GM21528 (cell line): ENCODE data around the gene ATOSB.

Source experiments
- ATAC-seq: cut with Tn5 transposase; IDR thresholded peaks from one replicate; pipeline ENCODE4 v1.9.1; 2021; ENCODE audit warnings: mild to moderate bottlenecking, moderate library complexity; ENCODE audit not compliant: unreplicated experiment, low FRiP score

Gene ATOSB

GRCh38 chr9:35091536-35091935 lies 24.1 kb downstream of the ATOSB start:
- ATAC-seq: no peak

GRCh38 chr9:35089434-35089833 lies 26.2 kb downstream of the ATOSB start:
- ATAC-seq: no peak

- ATAC-seq: no peak
These were observed 30.6 kb downstream of the ATOSB start for GRCh38 chr9:35085078-35085477.

- ATAC-seq: peak; percentile 83
These were observed 36.0 kb downstream of the ATOSB start, which contains the start of gene FANCG for GRCh38 chr9:35079426-35080341. FANCG (minus strand) TSS chr9:35079942; CDS start chr9:35079524, 418 bp downstream.

GRCh38 chr9:35079041-35079425 lies 36.6 kb downstream of the ATOSB start:
- ATAC-seq: peak; percentile 10

- no peak for ATAC-seq
These were observed 37.6 kb downstream of the ATOSB start for GRCh38 chr9:35078066-35078465.

GRCh38 chr9:35076848-35077247 lies 38.8 kb downstream of the ATOSB start:
- ATAC-seq: no peak

- ATAC-seq: no peak
These were observed 40.3 kb downstream of the ATOSB start for GRCh38 chr9:35075358-35075757.

GRCh38 chr9:35074791-35075190 lies 40.9 kb downstream of the ATOSB start:
- no peak for ATAC-seq

- ATAC-seq: no peak
These were observed 41.5 kb downstream of the ATOSB start for GRCh38 chr9:35074141-35074540.

- no peak for ATAC-seq
These were observed 42.4 kb downstream of the ATOSB start for GRCh38 chr9:35073279-35073612.

GRCh38 chr9:35072461-35073278 lies 43.0 kb downstream of the ATOSB start, which contains the start of gene VCP:
VCP (minus strand) TSS chr9:35072625; CDS start chr9:35072353, 272 bp downstream.
- peak; percentile 82 for ATAC-seq

- ATAC-seq: peak; percentile 51
These were observed 43.7 kb downstream of the ATOSB start for GRCh38 chr9:35071814-35072460.

- ATAC-seq: no peak
These were observed 44.5 kb downstream of the ATOSB start for GRCh38 chr9:35070823-35071813.

GRCh38 chr9:35069020-35069419 lies 46.6 kb downstream of the ATOSB start:
- ATAC-seq: no peak

GRCh38 chr9:35067056-35067455 lies 48.6 kb downstream of the ATOSB start:
- no peak for ATAC-seq

- no peak for ATAC-seq
These were observed 55.0 kb downstream of the ATOSB start for GRCh38 chr9:35060548-35061207.

- ATAC-seq: no peak
These were observed 56.2 kb downstream of the ATOSB start for GRCh38 chr9:35059438-35059837.

GRCh38 chr9:35057271-35057620 lies 58.4 kb downstream of the ATOSB start:
- no peak for ATAC-seq
